T-helper 1 cell treated with Interleukin-12 subunit alpha and Interleukin-12 subunit beta and Interleukin-4 antibody, amounts not matched to agents 30 μg/mL and 1 μg/mL, for 36 hours (primary cell): ENCODE measurements around the gene PIP4K2A.
"Not testable (repeated sequence)": the region's sequence is repeated elsewhere in the genome, so short reads cannot be mapped to it uniquely, and the experiment has no call there.

Experiments used
- H3K27ac Mint-ChIP-seq: one replicate; pipeline ENCODE4 v1.8.0; 2021; ENCODE audit warnings: mild to moderate bottlenecking, mixed read lengths
- H3K27me3 Mint-ChIP-seq: one replicate; pipeline ENCODE4 v1.8.0; 2021; ENCODE audit warnings: low read depth, mixed read lengths
- H3K36me3 Mint-ChIP-seq: one replicate; pipeline ENCODE4 v1.8.0; 2021; ENCODE audit warnings: low read depth, mixed read lengths
- H3K4me1 Mint-ChIP-seq: one replicate; pipeline ENCODE4 v1.8.0; 2021; ENCODE audit warnings: low read depth, mixed read lengths
- H3K4me3 Mint-ChIP-seq: one replicate; pipeline ENCODE4 v1.8.0; 2021; ENCODE audit warnings: mild to moderate bottlenecking, moderate library complexity, mixed read lengths
- H3K9me3 Mint-ChIP-seq: one replicate; pipeline ENCODE4 v1.8.0; 2021; ENCODE audit warnings: mixed read lengths

Gene PIP4K2A

GRCh38 chr10:22508214-22508613, 206.2 kb downstream of the PIP4K2A start:
- H3K27me3 Mint-ChIP-seq = peaks cover 47% of the 10 kb centered on the region

GRCh38 chr10:22505911-22506685, 208.3 kb downstream of the PIP4K2A start:
- Mint-ChIP-seq H3K4me3 (peak overlapping the region; percentile 21), H3K4me1 (peaks cover 8% of the 10 kb centered on the region), H3K27ac (no peak overlapping the region), H3K27me3 (peaks cover 46% of the 10 kb centered on the region), H3K9me3 (peaks cover 18% of the 10 kb centered on the region), H3K36me3 (no peaks in the 10 kb centered on the region)

More at GRCh38 chr10:22508214-22508613, 206.2 kb downstream of the PIP4K2A start:
- not testable (repeated sequence) for H3K4me3 Mint-ChIP-seq, H3K4me1 Mint-ChIP-seq, H3K36me3 Mint-ChIP-seq, H3K27ac Mint-ChIP-seq
- peaks cover 28% of the 10 kb centered on the region for H3K9me3 Mint-ChIP-seq

- Mint-ChIP-seq H3K36me3 (no peaks in the 10 kb centered on the region), H3K9me3 (peaks cover 14% of the 10 kb centered on the region), H3K27ac (no peak overlapping the region), H3K4me1 (peaks cover 8% of the 10 kb centered on the region), H3K27me3 (peaks cover 41% of the 10 kb centered on the region), H3K4me3 (no peak overlapping the region)
Measured at GRCh38 chr10:22504766-22505165, 209.6 kb downstream of the PIP4K2A start.

GRCh38 chr10:22503315-22504088, 210.9 kb downstream of the PIP4K2A start:
- peaks cover 8% of the 10 kb centered on the region for H3K4me1 Mint-ChIP-seq
- H3K27me3 Mint-ChIP-seq = peaks cover 33% of the 10 kb centered on the region
- H3K4me3 Mint-ChIP-seq = no peak overlapping the region
- peaks cover 4% of the 10 kb centered on the region for H3K9me3 Mint-ChIP-seq
- H3K27ac Mint-ChIP-seq = no peak overlapping the region
- H3K36me3 Mint-ChIP-seq = no peaks in the 10 kb centered on the region

- no peak overlapping the region for H3K4me3 Mint-ChIP-seq
- H3K27me3 Mint-ChIP-seq = peaks cover 35% of the 10 kb centered on the region
- no peaks in the 10 kb centered on the region for H3K9me3 Mint-ChIP-seq
- H3K4me1 Mint-ChIP-seq = peaks cover 7% of the 10 kb centered on the region
- no peaks in the 10 kb centered on the region for H3K36me3 Mint-ChIP-seq
- no peak overlapping the region for H3K27ac Mint-ChIP-seq
Measured at GRCh38 chr10:22501863-22502262, 212.5 kb downstream of the PIP4K2A start.

- Mint-ChIP-seq H3K27me3 (peaks cover 35% of the 10 kb centered on the region), H3K4me1 (peaks cover 6% of the 10 kb centered on the region), H3K27ac (no peak overlapping the region)
Measured at GRCh38 chr10:22501413-22501812, 213.0 kb downstream of the PIP4K2A start.

GRCh38 chr10:22500656-22501340, 213.6 kb downstream of the PIP4K2A start:
- Mint-ChIP-seq H3K27ac (no peak overlapping the region), H3K27me3 (peaks cover 31% of the 10 kb centered on the region), H3K36me3 (no peaks in the 10 kb centered on the region), H3K4me3 (no peak overlapping the region), H3K9me3 (no peaks in the 10 kb centered on the region), H3K4me1 (no peaks in the 10 kb centered on the region)

More at GRCh38 chr10:22501413-22501812, 213.0 kb downstream of the PIP4K2A start:
- H3K36me3 Mint-ChIP-seq = no peaks in the 10 kb centered on the region
- no peaks in the 10 kb centered on the region for H3K9me3 Mint-ChIP-seq
- no peak overlapping the region for H3K4me3 Mint-ChIP-seq

GRCh38 chr10:22499973-22500372, 214.4 kb downstream of the PIP4K2A start:
- H3K4me1 Mint-ChIP-seq, H3K36me3 Mint-ChIP-seq, H3K4me3 Mint-ChIP-seq, H3K9me3 Mint-ChIP-seq, H3K27ac Mint-ChIP-seq: not testable (repeated sequence)
- peaks cover 33% of the 10 kb centered on the region for H3K27me3 Mint-ChIP-seq

- Mint-ChIP-seq H3K4me1 (peaks cover 17% of the 10 kb centered on the region), H3K4me3 (no peak overlapping the region), H3K27me3 (peaks cover 31% of the 10 kb centered on the region), H3K27ac (no peak overlapping the region), H3K36me3 (no peaks in the 10 kb centered on the region), H3K9me3 (no peaks in the 10 kb centered on the region)
Measured at GRCh38 chr10:22495396-22495795, 219.0 kb downstream of the PIP4K2A start.

GRCh38 chr10:22494007-22494406, 220.4 kb downstream of the PIP4K2A start:
- H3K27ac Mint-ChIP-seq = no peak overlapping the region
- H3K27me3 Mint-ChIP-seq = peaks cover 27% of the 10 kb centered on the region
- no peaks in the 10 kb centered on the region for H3K36me3 Mint-ChIP-seq
- no peak overlapping the region for H3K4me3 Mint-ChIP-seq
- no peaks in the 10 kb centered on the region for H3K9me3 Mint-ChIP-seq
- H3K4me1 Mint-ChIP-seq = peaks cover 19% of the 10 kb centered on the region

- H3K27me3 Mint-ChIP-seq = peaks cover 23% of the 10 kb centered on the region
- no peaks in the 10 kb centered on the region for H3K9me3 Mint-ChIP-seq
- peaks cover 22% of the 10 kb centered on the region for H3K4me1 Mint-ChIP-seq
- no peak overlapping the region for H3K4me3 Mint-ChIP-seq
- no peaks in the 10 kb centered on the region for H3K36me3 Mint-ChIP-seq
- peak overlapping the region; percentile 31 for H3K27ac Mint-ChIP-seq
Measured at GRCh38 chr10:22491931-22492615, 222.3 kb downstream of the PIP4K2A start.

GRCh38 chr10:22491480-22491879, 222.9 kb downstream of the PIP4K2A start:
- Mint-ChIP-seq H3K27me3 (peaks cover 29% of the 10 kb centered on the region), H3K9me3 (no peaks in the 10 kb centered on the region), H3K4me3 (no peak overlapping the region), H3K4me1 (peaks cover 22% of the 10 kb centered on the region), H3K36me3 (no peaks in the 10 kb centered on the region), H3K27ac (peak overlapping the region; percentile 38)

- no peak overlapping the region for H3K4me3 Mint-ChIP-seq
- H3K27me3 Mint-ChIP-seq = peaks cover 28% of the 10 kb centered on the region
- no peaks in the 10 kb centered on the region for H3K36me3 Mint-ChIP-seq
- H3K4me1 Mint-ChIP-seq = peaks cover 22% of the 10 kb centered on the region
- H3K9me3 Mint-ChIP-seq = no peaks in the 10 kb centered on the region
- H3K27ac Mint-ChIP-seq = no peak overlapping the region
Measured at GRCh38 chr10:22489975-22490374, 224.4 kb downstream of the PIP4K2A start.

- Mint-ChIP-seq H3K4me1 (peaks cover 22% of the 10 kb centered on the region), H3K27ac (no peak overlapping the region), H3K4me3 (no peak overlapping the region), H3K36me3 (no peaks in the 10 kb centered on the region), H3K27me3 (peaks cover 25% of the 10 kb centered on the region), H3K9me3 (no peaks in the 10 kb centered on the region)
Measured at GRCh38 chr10:22489467-22489866, 224.9 kb downstream of the PIP4K2A start.
